ENCODE results near the gene SGO1. TPM values are rescaled to one million over a fixed set of nuclear protein-coding genes. Genes with fewer than 3 reads are reported as not detected.
A peak's percentile ranks its signal among the peaks of the same experiment; 100 is the strongest.

Gene SGO1
- total and polyA plus RNA-seq, 7 donors: 0.16 to 4.8 (median 1.4) TPM; not detected in 2

DNA sequence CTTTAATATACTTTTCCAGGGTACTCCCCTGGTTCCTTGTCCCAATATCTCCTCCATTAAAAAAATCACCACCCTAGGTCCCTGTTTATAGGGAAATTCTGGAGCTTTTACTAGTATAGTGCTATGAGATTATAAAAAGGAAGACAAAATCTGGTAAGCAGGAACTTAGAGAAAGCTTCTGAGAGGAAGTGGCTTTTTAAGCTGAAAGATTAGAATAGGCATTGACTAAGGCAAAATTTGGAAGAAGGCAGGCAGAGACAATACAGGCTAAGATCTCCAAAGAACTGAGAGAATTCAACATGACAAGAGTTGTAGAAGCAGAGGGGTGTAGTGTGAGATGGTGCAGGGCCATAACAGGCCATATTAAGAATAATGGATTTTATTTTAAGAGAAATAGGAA, 25.8 kb downstream of the SGO1 start:
- Histone ChIP-seq H3K27me3 (no peaks in the 10 kb centered on the region), H3K27ac (no peak overlapping the region), H3K4me1 (no peaks in the 10 kb centered on the region), H3K9me3 (no peaks in the 10 kb centered on the region), H3K36me3 (no peaks in the 10 kb centered on the region), H3K4me3 (no peak overlapping the region)
- no peak for TF ChIP-seq EP300 (IDR thresholded peaks at IDR 0.05)
- TF ChIP-seq, protein P1, sequence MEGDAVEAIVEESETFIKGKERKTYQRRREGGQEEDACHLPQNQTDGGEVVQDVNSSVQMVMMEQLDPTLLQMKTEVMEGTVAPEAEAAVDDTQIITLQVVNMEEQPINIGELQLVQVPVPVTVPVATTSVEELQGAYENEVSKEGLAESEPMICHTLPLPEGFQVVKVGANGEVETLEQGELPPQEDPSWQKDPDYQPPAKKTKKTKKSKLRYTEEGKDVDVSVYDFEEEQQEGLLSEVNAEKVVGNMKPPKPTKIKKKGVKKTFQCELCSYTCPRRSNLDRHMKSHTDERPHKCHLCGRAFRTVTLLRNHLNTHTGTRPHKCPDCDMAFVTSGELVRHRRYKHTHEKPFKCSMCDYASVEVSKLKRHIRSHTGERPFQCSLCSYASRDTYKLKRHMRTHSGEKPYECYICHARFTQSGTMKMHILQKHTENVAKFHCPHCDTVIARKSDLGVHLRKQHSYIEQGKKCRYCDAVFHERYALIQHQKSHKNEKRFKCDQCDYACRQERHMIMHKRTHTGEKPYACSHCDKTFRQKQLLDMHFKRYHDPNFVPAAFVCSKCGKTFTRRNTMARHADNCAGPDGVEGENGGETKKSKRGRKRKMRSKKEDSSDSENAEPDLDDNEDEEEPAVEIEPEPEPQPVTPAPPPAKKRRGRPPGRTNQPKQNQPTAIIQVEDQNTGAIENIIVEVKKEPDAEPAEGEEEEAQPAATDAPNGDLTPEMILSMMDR (IDR thresholded peaks at IDR 0.05): no peak
- no peak for TF ChIP-seq POLR2A (IDR thresholded peaks at IDR 0.05)
- TF ChIP-seq POLR2AphosphoS5 (IDR thresholded peaks at IDR 0.05): no peak
- intact Hi-C loops (cut with DNase I): no loop called here
- DNase-seq: no peak

DNA sequence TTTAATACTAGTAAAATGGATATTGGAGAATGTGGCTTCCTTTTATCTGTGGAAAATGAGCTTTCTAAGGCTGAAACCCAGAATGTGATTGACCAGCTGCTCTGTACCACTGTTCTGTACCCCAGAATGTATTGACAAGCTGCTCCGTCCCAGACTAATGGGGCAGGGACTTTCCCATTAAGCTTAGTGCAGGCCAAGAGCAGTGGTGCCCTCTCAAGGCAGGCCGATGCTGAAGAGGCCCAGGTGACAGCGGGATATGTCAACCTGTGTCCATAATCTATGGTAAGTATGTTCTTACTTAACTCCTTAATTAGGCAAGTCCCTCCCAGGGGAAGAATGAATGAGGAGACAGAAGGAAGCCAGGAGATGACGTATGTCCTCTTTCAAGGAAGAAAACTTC, 31.1 kb downstream of the SGO1 start:
- Histone ChIP-seq H3K27ac (no peak overlapping the region), H3K4me1 (no peaks in the 10 kb centered on the region), H3K9me3 (no peaks in the 10 kb centered on the region), H3K4me3 (no peak overlapping the region), H3K36me3 (peaks cover 0 to 24% (median 0%) of the 10 kb centered on the region in 4 donors), H3K27me3 (no peaks in the 10 kb centered on the region)
- TF ChIP-seq, protein P1 (IDR thresholded peaks at IDR 0.05): no peak
- no peak for TF ChIP-seq POLR2A (IDR thresholded peaks at IDR 0.05)
- no peak for TF ChIP-seq EP300 (IDR thresholded peaks at IDR 0.05)
- TF ChIP-seq POLR2AphosphoS5 (IDR thresholded peaks at IDR 0.05): no peak
- DNase-seq: no peak
- intact Hi-C loops (cut with DNase I): no loop called here
- 94 to 96% methylated on average over 4 of the region's 4 CpGs for WGBS, 2 donors

DNA sequence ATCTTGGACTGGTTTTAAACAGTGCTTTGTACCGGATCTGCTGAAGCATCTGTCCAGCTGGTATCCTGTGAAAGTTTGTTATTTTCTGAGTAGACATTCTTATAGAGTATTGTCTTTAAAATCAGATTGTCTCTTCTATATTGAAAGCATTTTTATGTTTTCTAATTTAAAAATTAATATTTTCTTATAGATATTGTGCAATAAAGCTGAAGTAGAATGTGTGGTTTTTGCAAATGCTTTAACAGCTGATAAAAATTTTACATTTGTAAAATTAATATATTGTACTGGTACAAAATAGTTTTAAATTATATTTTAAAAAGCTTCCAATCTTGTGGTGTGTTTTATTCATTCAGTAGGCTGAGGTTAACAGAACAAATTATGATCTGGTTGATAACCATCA, 31.9 kb downstream of the SGO1 start:
- Histone ChIP-seq H3K9me3 (no peaks in the 10 kb centered on the region), H3K27me3 (no peaks in the 10 kb centered on the region), H3K36me3 (peaks cover 0 to 33% (median 0%) of the 10 kb centered on the region in 4 donors), H3K4me1 (no peaks in the 10 kb centered on the region), H3K4me3 (no peak overlapping the region), H3K27ac (no peak overlapping the region)
- DNase-seq: no peak
- TF ChIP-seq POLR2A (IDR thresholded peaks at IDR 0.05) (no peak), POLR2AphosphoS5 (IDR thresholded peaks at IDR 0.05) (no peak), EP300 (IDR thresholded peaks at IDR 0.05) (no peak)
- TF ChIP-seq, protein P1 (IDR thresholded peaks at IDR 0.05): no peak
- intact Hi-C loops (cut with DNase I): no loop called here
- WGBS, 2 donors: 94 to 96% methylated on average over 1 of the region's 1 CpG

DNA sequence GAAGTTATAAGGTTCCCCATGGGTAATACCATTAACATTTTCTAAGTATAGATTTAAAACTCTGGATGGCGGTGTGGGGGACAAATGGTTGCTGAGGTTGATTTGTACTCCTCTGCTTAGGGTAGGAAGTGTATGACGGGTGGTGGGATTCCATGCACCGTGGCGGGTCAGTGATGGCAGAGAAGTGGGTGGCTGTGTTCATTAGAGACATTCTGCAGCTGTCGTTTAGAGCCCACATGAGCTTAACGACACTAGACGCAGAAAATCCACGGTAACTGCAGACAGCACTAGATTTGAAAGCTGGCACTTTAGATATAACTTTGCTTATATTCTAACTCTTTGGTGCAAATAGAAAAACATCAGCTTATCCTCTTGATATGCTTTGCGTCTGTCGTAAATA, 37.5 kb downstream of the SGO1 start:
- Histone ChIP-seq H3K4me1 (peaks cover 0 to 30% (median 25%) of the 10 kb centered on the region in 4 donors), H3K36me3 (peaks cover 0 to 38% (median under 1%) of the 10 kb centered on the region in 4 donors), H3K27ac (peak overlapping the region in 1 of 4 donors; percentile 53), H3K27me3 (no peaks in the 10 kb centered on the region), H3K4me3 (no peak overlapping the region), H3K9me3 (no peaks in the 10 kb centered on the region)
- 92 to 95% methylated on average over 10 of the region's 10 CpGs for WGBS, 2 donors
- TF ChIP-seq POLR2A (IDR thresholded peaks at IDR 0.05): no peak
- TF ChIP-seq POLR2AphosphoS5 (IDR thresholded peaks at IDR 0.05): no peak
- no peak for TF ChIP-seq EP300 (IDR thresholded peaks at IDR 0.05)
- TF ChIP-seq, protein P1 (IDR thresholded peaks at IDR 0.05): no peak
- intact Hi-C loops (cut with DNase I): no loop called here
- no peak for DNase-seq

DNA sequence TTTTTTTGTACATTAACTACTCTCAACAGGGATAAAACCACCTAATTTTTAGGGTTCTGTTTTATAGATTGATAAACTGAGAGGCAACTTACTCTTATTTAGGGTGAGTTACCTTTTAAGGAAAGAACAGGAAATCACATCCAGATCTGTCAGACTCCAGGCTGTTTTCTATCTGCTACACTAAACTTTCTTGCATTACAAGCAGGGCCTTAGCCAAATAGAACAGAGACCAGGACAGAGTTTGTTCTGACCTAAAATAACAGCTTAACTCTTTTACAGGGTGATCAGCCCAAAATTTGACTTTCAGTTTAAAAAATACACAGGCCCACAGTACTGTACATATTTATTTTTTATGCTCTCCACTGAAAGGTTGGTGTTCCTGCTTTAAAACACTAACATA, 38.6 kb downstream of the SGO1 start:
- Histone ChIP-seq H3K27ac (peak overlapping the region in 3 of 4 donors; percentile 16 to 53 (median 48)), H3K9me3 (no peaks in the 10 kb centered on the region), H3K4me3 (no peak overlapping the region), H3K27me3 (no peaks in the 10 kb centered on the region), H3K36me3 (peaks cover 0 to 27% (median 1%) of the 10 kb centered on the region in 4 donors), H3K4me1 (peaks cover 0 to 36% (median 29%) of the 10 kb centered on the region in 4 donors)
- intact Hi-C loops (cut with DNase I): no loop called here
- no peak for DNase-seq
- peak in 1 of 4 donors; percentile 34 for TF ChIP-seq POLR2AphosphoS5 (IDR thresholded peaks at IDR 0.05)
- TF ChIP-seq, protein P1 (IDR thresholded peaks at IDR 0.05): no peak
